Right forelimb (tissue), 1 donor: Measurements from ENCODE around the gene NEURL4.
"Not testable (repeated sequence)": the region's sequence is repeated elsewhere in the genome, so short reads cannot be mapped to it uniquely, and the experiment has no call there.

Source experiments
- DNase-seq: peaks from one replicate; pipeline ENCODE4 v3.0.0-alpha.2; 2018

The NEURL4 gene

GRCh38 chr17:7346761-7347614, 17.9 kb upstream of the NEURL4 start:
- DNase-seq = no peak

GRCh38 chr17:7343250-7343649, 14.1 kb upstream of the NEURL4 start:
- no peak for DNase-seq

- DNase-seq = no peak
These were observed 12.7 kb upstream of the NEURL4 start for GRCh38 chr17:7341842-7342241.

- no peak for DNase-seq
These were observed 11.0 kb upstream of the NEURL4 start for GRCh38 chr17:7340179-7340578.

- not testable (repeated sequence) for DNase-seq
These were observed 8.5 kb upstream of the NEURL4 start for GRCh38 chr17:7337600-7337999.

- no peak for DNase-seq
These were observed 7.4 kb upstream of the NEURL4 start, which contains the start of gene ACAP1 for GRCh38 chr17:7336240-7337175. ACAP1 (plus strand) TSS chr17:7336529; CDS start chr17:7336735, 206 bp downstream.

GRCh38 chr17:7335765-7336164, 6.6 kb upstream of the NEURL4 start:
- DNase-seq = not testable (repeated sequence)

GRCh38 chr17:7334938-7335538, 5.9 kb upstream of the NEURL4 start:
- no peak for DNase-seq

GRCh38 chr17:7332600-7333069, 3.5 kb upstream of the NEURL4 start:
- DNase-seq = not testable (repeated sequence)

GRCh38 chr17:7332111-7332510, 3.0 kb upstream of the NEURL4 start:
- DNase-seq = no peak

- no peak for DNase-seq
These were observed 1.5 kb upstream of the NEURL4 start for GRCh38 chr17:7330638-7331015.

- DNase-seq = peak; percentile 90
These were observed 982 bp upstream of the NEURL4 start for GRCh38 chr17:7329997-7330637.

GRCh38 chr17:7329374-7329996, 350 bp upstream of the NEURL4 start:
- peak; percentile 98 for DNase-seq

- no peak for DNase-seq
These were observed 1.1 kb downstream of the NEURL4 start for GRCh38 chr17:7328009-7328408.

GRCh38 chr17:7327501-7327900, 1.6 kb downstream of the NEURL4 start:
- no peak for DNase-seq

- DNase-seq = no peak
These were observed 2.1 kb downstream of the NEURL4 start for GRCh38 chr17:7327056-7327455.

- DNase-seq = no peak
These were observed 2.9 kb downstream of the NEURL4 start for GRCh38 chr17:7326186-7326585.

GRCh38 chr17:7325031-7325528, 4.1 kb downstream of the NEURL4 start:
- no peak for DNase-seq

GRCh38 chr17:7324438-7324779, 4.7 kb downstream of the NEURL4 start:
- DNase-seq = no peak

- DNase-seq = peak; percentile 67
These were observed 5.3 kb downstream of the NEURL4 start for GRCh38 chr17:7323731-7324437.

- no peak for DNase-seq
These were observed 6.5 kb downstream of the NEURL4 start for GRCh38 chr17:7322520-7323194.
